ENCODE measurements around the gene SH3TC2. TPM values are rescaled to one million over a fixed set of nuclear protein-coding genes. Genes with fewer than 3 reads are reported as not detected.

Gene SH3TC2
- total RNA-seq, 1 experiment from 2014 or later = 38.8 TPM

GRCh38 chr5:148961261-148962199, 101.3 kb downstream of the SH3TC2 start:
- Histone ChIP-seq H3K4me2 (no peak overlapping the region), H2AFZ (no peak overlapping the region), H3K9me3 (ENCODE audit: insufficient read depth, low read depth) (no peaks in the 10 kb centered on the region), H3F3A (ENCODE audit: insufficient read depth, low read depth) (peaks cover 30% of the 10 kb centered on the region), H3K27ac (peak overlapping the region; percentile 13), H4K20me1 (ENCODE audit: insufficient read depth) (no peaks in the 10 kb centered on the region), H3K4me3 (no peak overlapping the region), H3K36me3 (ENCODE audit: low read depth) (no peaks in the 10 kb centered on the region), H3K9me2 (ENCODE audit: insufficient read depth) (no peaks in the 10 kb centered on the region), H3K4me1 (replicated peaks; ENCODE audit: insufficient read depth) (peaks cover 68% of the 10 kb centered on the region), H3K27me3 (ENCODE audit: insufficient read depth, low read depth) (no peaks in the 10 kb centered on the region), H3K79me2 (ENCODE audit: low read depth) (no peaks in the 10 kb centered on the region)
- intact Hi-C loops (cut with micrococcal nuclease; ENCODE audit: unreplicated experiment) = no loop called here
- ChIA-PET POLR2A (ENCODE audit: unreplicated experiment) (no interaction called here), CTCF (interaction anchor here (0.5 to 0.7 kb wide), 2 partner anchors 24 to 73 kb away, joined by 3 read pairs; no protein-coding TSS in a partner anchor)
- TF ChIP-seq EZH2 (IDR thresholded peaks at IDR 0.05; ENCODE audit: low read depth) (no peak), CTCF (conservative IDR thresholded peaks at IDR 0.05) (no peak)
- peak in 1 of 2 experiments; percentile 76 for DNase-seq
- no TSS peak for BruUV-seq (replicated peaks)

- H3K27me3 ChIP-seq (ENCODE audit: insufficient read depth, low read depth) = no peaks in the 10 kb centered on the region
- H3K36me3 ChIP-seq (ENCODE audit: low read depth) = no peaks in the 10 kb centered on the region
- no peaks in the 10 kb centered on the region for H4K20me1 ChIP-seq (ENCODE audit: insufficient read depth)
- H3K4me1 ChIP-seq (replicated peaks; ENCODE audit: insufficient read depth) = peaks cover 58% of the 10 kb centered on the region
- H3K4me2 ChIP-seq = no peak overlapping the region
- CTCF ChIA-PET = interaction anchor here (1.5 kb wide), 1 partner anchor 26 kb away, joined by 4 read pairs; no protein-coding TSS in a partner anchor
- H3K4me3 ChIP-seq = no peak overlapping the region
- intact Hi-C loops (cut with micrococcal nuclease; ENCODE audit: unreplicated experiment) = no loop called here
- no peak overlapping the region for H2AFZ ChIP-seq
- no peaks in the 10 kb centered on the region for H3K79me2 ChIP-seq (ENCODE audit: low read depth)
- no peaks in the 10 kb centered on the region for H3K9me2 ChIP-seq (ENCODE audit: insufficient read depth)
- BruUV-seq (replicated peaks) = no TSS peak
- no peaks in the 10 kb centered on the region for H3K9me3 ChIP-seq (ENCODE audit: insufficient read depth, low read depth)
- peak in 1 of 2 experiments; percentile 25 for DNase-seq
- H3F3A ChIP-seq (ENCODE audit: insufficient read depth, low read depth) = peaks cover 20% of the 10 kb centered on the region
- no peak overlapping the region for H3K27ac ChIP-seq
- POLR2A ChIA-PET (ENCODE audit: unreplicated experiment) = no interaction called here
- TF ChIP-seq CTCF (conservative IDR thresholded peaks at IDR 0.05) (no peak), EZH2 (IDR thresholded peaks at IDR 0.05; ENCODE audit: low read depth) (no peak)
Observed at GRCh38 chr5:148960070-148960769, 102.6 kb downstream of the SH3TC2 start.

GRCh38 chr5:148957591-148958202, 105.2 kb downstream of the SH3TC2 start:
- Histone ChIP-seq H3K9me2 (ENCODE audit: insufficient read depth) (no peaks in the 10 kb centered on the region), H3K4me3 (no peak overlapping the region), H3K27me3 (ENCODE audit: insufficient read depth, low read depth) (no peaks in the 10 kb centered on the region), H3K4me2 (no peak overlapping the region), H3F3A (ENCODE audit: insufficient read depth, low read depth) (peaks cover 6% of the 10 kb centered on the region; the same call in 1 of the 2 replicates), H3K9me3 (ENCODE audit: insufficient read depth, low read depth) (no peaks in the 10 kb centered on the region), H3K4me1 (replicated peaks; ENCODE audit: insufficient read depth) (peaks cover 35% of the 10 kb centered on the region), H4K20me1 (ENCODE audit: insufficient read depth) (no peaks in the 10 kb centered on the region), H3K36me3 (ENCODE audit: low read depth) (no peaks in the 10 kb centered on the region), H3K27ac (no peak overlapping the region), H2AFZ (no peak overlapping the region), H3K79me2 (ENCODE audit: low read depth) (no peaks in the 10 kb centered on the region)
- POLR2A ChIA-PET (ENCODE audit: unreplicated experiment) = interaction anchor here (0.6 kb wide), 4 partner anchors 41 to 167 kb away, joined by 3 to 12 read pairs (median 6); no protein-coding TSS in a partner anchor
- BruUV-seq (replicated peaks) = no TSS peak
- CTCF ChIA-PET = interaction anchor here (0.6 to 2.3 kb wide), 18 partner anchors 9 to 225 kb away, joined by 3 to 23 read pairs (median 4); no protein-coding TSS in a partner anchor
- intact Hi-C loops (cut with micrococcal nuclease; ENCODE audit: unreplicated experiment) = loop anchor here (1.0 to 2.0 kb wide), 4 partner anchors 41 to 217 kb away; no protein-coding TSS in a partner anchor
- peak; percentile 35 to 45 for DNase-seq
- TF ChIP-seq CTCF (conservative IDR thresholded peaks at IDR 0.05) (peak; percentile 97), EZH2 (IDR thresholded peaks at IDR 0.05; ENCODE audit: low read depth) (no peak)

Measured in PC-9 (cell line).